MM.1S (cell line): ENCODE measurements around the gene GATAD2A.

Experiments used
- EZH2 ChIP-seq: fragments of 300-600 bp; sonication (generic); optimal IDR thresholded peaks from 2 replicates; pipeline ENCODE3; 2017; ENCODE audit warnings: low read depth, mild to moderate bottlenecking, antibody characterized with exemption, low read length, mixed read lengths
- EZH2phosphoT487 ChIP-seq: fragments of 300-600 bp; sonication (generic); IDR thresholded peaks from 2 replicates; pipeline ENCODE4 v1.6.1; 2018; ENCODE audit warnings: antibody characterized with exemption, low read length
- TF ChIP-seq, protein P1 (sequence below): fragments of 300-600 bp; sonication (generic); IDR thresholded peaks from 2 replicates; pipeline ENCODE4 v1.5.1; 2016; ENCODE audit warnings: antibody characterized with exemption, low read length, mixed read lengths

DNA sequence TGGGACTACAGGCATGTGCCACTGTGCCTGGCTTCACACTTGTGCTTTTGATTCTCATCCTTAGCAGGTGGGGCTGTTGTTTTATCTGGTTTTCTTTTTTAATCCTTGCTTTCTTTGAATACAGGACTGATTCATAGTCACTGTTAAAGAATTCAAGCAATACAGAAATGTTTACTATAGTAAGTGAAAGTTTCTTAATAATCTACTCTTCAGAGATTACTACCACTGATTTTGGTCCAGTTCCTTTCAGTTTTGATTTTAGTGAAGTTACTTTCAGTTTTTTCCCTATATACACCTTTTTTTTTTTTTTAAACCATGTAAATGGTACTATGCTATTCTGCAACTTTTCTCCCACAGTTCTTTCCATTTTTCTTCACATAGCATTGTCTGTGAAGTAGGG is 53.6 kb downstream of the GATAD2A start:
- TF ChIP-seq EZH2phosphoT487 = no peak
- TF ChIP-seq, protein P1, sequence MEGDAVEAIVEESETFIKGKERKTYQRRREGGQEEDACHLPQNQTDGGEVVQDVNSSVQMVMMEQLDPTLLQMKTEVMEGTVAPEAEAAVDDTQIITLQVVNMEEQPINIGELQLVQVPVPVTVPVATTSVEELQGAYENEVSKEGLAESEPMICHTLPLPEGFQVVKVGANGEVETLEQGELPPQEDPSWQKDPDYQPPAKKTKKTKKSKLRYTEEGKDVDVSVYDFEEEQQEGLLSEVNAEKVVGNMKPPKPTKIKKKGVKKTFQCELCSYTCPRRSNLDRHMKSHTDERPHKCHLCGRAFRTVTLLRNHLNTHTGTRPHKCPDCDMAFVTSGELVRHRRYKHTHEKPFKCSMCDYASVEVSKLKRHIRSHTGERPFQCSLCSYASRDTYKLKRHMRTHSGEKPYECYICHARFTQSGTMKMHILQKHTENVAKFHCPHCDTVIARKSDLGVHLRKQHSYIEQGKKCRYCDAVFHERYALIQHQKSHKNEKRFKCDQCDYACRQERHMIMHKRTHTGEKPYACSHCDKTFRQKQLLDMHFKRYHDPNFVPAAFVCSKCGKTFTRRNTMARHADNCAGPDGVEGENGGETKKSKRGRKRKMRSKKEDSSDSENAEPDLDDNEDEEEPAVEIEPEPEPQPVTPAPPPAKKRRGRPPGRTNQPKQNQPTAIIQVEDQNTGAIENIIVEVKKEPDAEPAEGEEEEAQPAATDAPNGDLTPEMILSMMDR = no peak
- TF ChIP-seq EZH2 = no peak
